ENCODE results near the gene RPS19BP1. TPM values are rescaled to one million over a fixed set of nuclear protein-coding genes. Genes with fewer than 3 reads are reported as not detected.

The RPS19BP1 gene
- total RNA-seq, 1 experiment from 2014 or later = 80.4 TPM

DNA sequence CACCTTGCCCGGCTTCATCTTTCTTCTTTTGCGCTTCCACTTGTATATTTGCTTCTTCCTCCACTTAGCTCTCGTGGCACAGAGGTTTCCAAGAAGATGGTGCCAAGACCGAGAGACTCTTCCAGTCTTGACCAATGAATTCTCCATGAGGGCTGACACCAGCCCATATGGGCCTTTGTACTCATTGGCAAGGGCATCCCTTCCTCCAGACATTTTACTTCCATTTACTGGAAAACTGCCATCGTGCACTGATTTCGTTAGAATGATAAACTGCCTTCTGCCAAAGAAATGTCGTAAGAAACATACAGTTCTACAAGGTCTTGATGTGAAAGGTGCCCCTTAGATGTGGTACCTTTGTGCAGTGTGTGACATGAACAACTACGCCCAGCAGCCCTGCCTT lies 35.1 kb downstream of the RPS19BP1 start:
- Histone ChIP-seq H3K9ac (ENCODE audit: low read length) (no peak overlapping the region), H2AFZ (ENCODE audit: low read depth, low read length, poor library complexity, severe bottlenecking) (no peak overlapping the region), H3K4me3 (replicated peaks in 1 of 2; ENCODE audit: low read depth in 1 of 2, low read length in 2 of 2) (no peak overlapping the region), H3K9me3 (ENCODE audit: control insufficient read depth in 1 of 2, insufficient read depth in 1 of 2, low read depth in 1 of 2, low read length in 2 of 2) (no peaks in the 10 kb centered on the region), H4K20me1 (ENCODE audit: insufficient read depth) (no peaks in the 10 kb centered on the region), H3K36me3 (ENCODE audit: control insufficient read depth in 1 of 2, insufficient read depth in 2 of 2, low read length in 2 of 2) (no peaks in the 10 kb centered on the region), H3K27me3 (ENCODE audit: insufficient read depth, low read length) (no peaks in the 10 kb centered on the region), H3K27ac (ENCODE audit: low read depth, low read length) (no peak overlapping the region), H3K79me2 (ENCODE audit: insufficient read depth, low read length) (peaks cover 3% of the 10 kb centered on the region), H3K9me2 (ENCODE audit: insufficient read depth) (no peaks in the 10 kb centered on the region), H3K4me1 (ENCODE audit: control insufficient read depth in 1 of 2, insufficient read depth in 2 of 2, low read length in 2 of 2) (peaks cover 17 to 49% of the 10 kb centered on the region in 2 experiments), H3K4me2 (ENCODE audit: low read length) (no peak overlapping the region)
- ChIA-PET RAD21 (ENCODE audit: low non-redundant PET in 1 of 2, low total read pairs in 2 of 2, uncharacterized antibody in 2 of 2, unreplicated experiment in 2 of 2) (no interaction called here), POLR2A (interaction anchor here (1.8 to 1.9 kb wide), 2 partner anchors 22 to 25 kb away, joined by 5 to 21 read pairs; partner anchors contain the start of gene ATF4), CTCF (interaction anchor here (1.3 to 9.0 kb wide), 2 partner anchors 32 to 680 kb away, joined by 3 to 86 read pairs; partner anchors contain the start of gene TNRC6B)
- ATAC-seq (no peak), DNase-seq (ENCODE audit: low read depth, low spot score) (no peak)
- intact Hi-C loops (cut with micrococcal nuclease) = no loop called here
- no TSS peak for BruUV-seq (replicated peaks)
- TF ChIP-seq MAX (IDR thresholded peaks at IDR 0.05) (no peak), POLR2AphosphoS5 (IDR thresholded peaks at IDR 0.05; ENCODE audit: low read depth, low read length) (no peak), CEBPB (IDR thresholded peaks at IDR 0.05; ENCODE audit: low read depth) (no peak), ZBTB33 (IDR thresholded peaks at IDR 0.05; ENCODE audit: extremely low read depth, insufficient replicate concordance, low read length) (no peak), ELF1 (IDR thresholded peaks at IDR 0.05; ENCODE audit: borderline replicate concordance, low read depth) (no peak), ZNF274 (IDR thresholded peaks at IDR 0.05; ENCODE audit: low read depth, low read length) (no peak), SP1 (IDR thresholded peaks at IDR 0.05; ENCODE audit: low read depth) (no peak), RAD21 (IDR thresholded peaks at IDR 0.05; ENCODE audit: low read depth) (no peak), SRF (IDR thresholded peaks at IDR 0.05; ENCODE audit: low read depth) (no peak), YY1 (IDR thresholded peaks at IDR 0.05; ENCODE audit: extremely low read depth, insufficient replicate concordance, low read depth, low read length) (no peak), FOSL1 (IDR thresholded peaks at IDR 0.05; ENCODE audit: low read depth) (no peak), EZH2 (IDR thresholded peaks at IDR 0.05) (no peak), TCF7L2 (IDR thresholded peaks at IDR 0.05; ENCODE audit: borderline replicate concordance, extremely low read depth, insufficient read depth, insufficient read length) (no peak)
- TF ChIP-seq, protein P1, sequence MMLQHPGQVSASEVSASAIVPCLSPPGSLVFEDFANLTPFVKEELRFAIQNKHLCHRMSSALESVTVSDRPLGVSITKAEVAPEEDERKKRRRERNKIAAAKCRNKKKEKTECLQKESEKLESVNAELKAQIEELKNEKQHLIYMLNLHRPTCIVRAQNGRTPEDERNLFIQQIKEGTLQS (IDR thresholded peaks at IDR 0.05) = no peak
